SIG-M5 (cell line): ENCODE measurements around the gene NFIL3.

ENCODE experiments used
- DNase-seq: peaks from one replicate; lab custom pipeline; 2025; lab: John Stamatoyannopoulos, UW

Gene NFIL3

GRCh38 chr9:91359734-91360470 is 63.7 kb downstream of the NFIL3 start:
- no peak for DNase-seq

GRCh38 chr9:91359083-91359482 is 64.5 kb downstream of the NFIL3 start:
- no peak for DNase-seq
